Testis (tissue), 3 donors: ENCODE data around the gene PRKCI. TPM values are rescaled to one million over a fixed set of nuclear protein-coding genes. Genes with fewer than 3 reads are reported as not detected.

Experiments used
- polyA plus RNA-seq: library from polyadenylated mRNA; stranded (reverse); fragments of 350-450 nt; fragmentation: Illumina TruSeq; extraction: RNeasy Lipid Tissue Mini Kit (QIAGEN cat#74804); gene quantifications from one replicate; pipeline ENCODE4 v1.2.3, GENCODE V29; 2014; ENCODE audit warnings: low read depth, low replicate concordance; ENCODE audit not compliant: insufficient read depth
- small RNA-seq, 2 donors: library from RNA; depleted of rRNA; stranded (forward); fragments of <200 nt; gene quantifications; one replicate each; pipeline ENCODE3, GENCODE V24; 2016
- total RNA-seq, 2 donors: library from RNA; depleted of rRNA; stranded (reverse); fragments of >200 nt; gene quantifications; one replicate each; pipeline ENCODE4 v1.2.3, GENCODE V29; 2016

PRKCI gene
- total and polyA plus RNA-seq, 3 donors from 2014 or later = 25.6 to 100 (median 96.5) TPM

Small RNAs within 50 kb of the gene (small RNA-seq; reads per million reads assigned to genes)
- 0 reads per million in 2 donors for gene RF00019

Other genes with a start within 250 kb of the PRKCI start
- 1 to 10 TPM; 3.9 to 4.2 TPM for gene GPR160, start 184.4 kb upstream of the PRKCI start, total RNA-seq
- 10.4 TPM for gene GPR160, start 184.4 kb upstream of the PRKCI start, polyA plus RNA-seq
- 10 to 100 TPM; 93.5 to 96.1 TPM for gene PHC3, start 40.7 kb upstream of the PRKCI start, total RNA-seq
- gene PHC3, start 40.7 kb upstream of the PRKCI start, polyA plus RNA-seq = 24.8 TPM
- 10 to 100 TPM; 47.4 to 53.6 TPM for gene SKIL, start 135.3 kb downstream of the PRKCI start, total RNA-seq
- gene SKIL, start 135.3 kb downstream of the PRKCI start, polyA plus RNA-seq = 19.1 TPM
- 1,000 to 10,000 TPM; 1,237 to 1,538 TPM for gene CLDN11, start 196.4 kb downstream of the PRKCI start, total RNA-seq
- gene CLDN11, start 196.4 kb downstream of the PRKCI start, polyA plus RNA-seq = 378 TPM